ENCODE results near the gene HEPHL1. TPM values are rescaled to one million over a fixed set of nuclear protein-coding genes. Genes with fewer than 3 reads are reported as not detected.

Gene HEPHL1
- total RNA-seq, 4 donors from 2014 or later, result under 0.01 to 103 (median 6.6) TPM

GRCh38 chr11:94043241-94043640, 22.1 kb downstream of the HEPHL1 start:
- H3K36me3 ChIP-seq, result no peaks in the 10 kb centered on the region
- H3K9me3 ChIP-seq, result no peaks in the 10 kb centered on the region
- WGBS, 2 donors, result 66 to 82% methylated on average over 3 of the region's 3 CpGs
- TF ChIP-seq CTCF (IDR thresholded peaks at IDR 0.05), result no peak
- TF ChIP-seq POLR2A (IDR thresholded peaks at IDR 0.05), result no peak
- no peak overlapping the region for H3K4me3 ChIP-seq
- H3K27me3 ChIP-seq, result peaks cover 0 to 12% (median 0%) of the 10 kb centered on the region in 4 donors
- DNase-seq, result no peak
- intact Hi-C loops (cut with DNase I), result no loop called here
- peaks cover 0 to 8% (median 3%) of the 10 kb centered on the region in 3 donors for H3K4me1 ChIP-seq
- H3K27ac ChIP-seq, result no peak overlapping the region

GRCh38 chr11:94046796-94047195, 25.6 kb downstream of the HEPHL1 start:
- H3K36me3 ChIP-seq, result no peaks in the 10 kb centered on the region
- no peak overlapping the region for H3K27ac ChIP-seq
- DNase-seq, result no peak
- H3K9me3 ChIP-seq, result no peaks in the 10 kb centered on the region
- H3K4me1 ChIP-seq, result peaks cover 0 to 8% (median 3%) of the 10 kb centered on the region in 3 donors
- no peak overlapping the region for H3K4me3 ChIP-seq
- peaks cover 0 to 18% (median 0%) of the 10 kb centered on the region in 4 donors for H3K27me3 ChIP-seq
- TF ChIP-seq CTCF (IDR thresholded peaks at IDR 0.05), result no peak
- TF ChIP-seq POLR2A (IDR thresholded peaks at IDR 0.05), result no peak
- 22 to 63% methylated on average over 1 of the region's 1 CpG for WGBS, 2 donors
- intact Hi-C loops (cut with DNase I), result no loop called here

- WGBS, 2 donors, result 74 to 95% methylated on average over 2 of the region's 2 CpGs
- TF ChIP-seq POLR2A (IDR thresholded peaks at IDR 0.05), result no peak
- TF ChIP-seq CTCF (IDR thresholded peaks at IDR 0.05), result no peak
- no peaks in the 10 kb centered on the region for H3K9me3 ChIP-seq
- no peak for DNase-seq
- intact Hi-C loops (cut with DNase I), result no loop called here
- no peaks in the 10 kb centered on the region for H3K36me3 ChIP-seq
- no peak overlapping the region for H3K4me3 ChIP-seq
- no peak overlapping the region for H3K27ac ChIP-seq
- H3K27me3 ChIP-seq, result peaks cover 0 to 18% (median 0%) of the 10 kb centered on the region in 4 donors
- H3K4me1 ChIP-seq, result peaks cover 0 to 8% (median 3%) of the 10 kb centered on the region in 3 donors
Observed at GRCh38 chr11:94048032-94048709, 27.0 kb downstream of the HEPHL1 start.

GRCh38 chr11:94049351-94049750, 28.2 kb downstream of the HEPHL1 start:
- Histone ChIP-seq H3K27ac (no peak overlapping the region), H3K4me3 (no peak overlapping the region), H3K36me3 (no peaks in the 10 kb centered on the region), H3K9me3 (no peaks in the 10 kb centered on the region), H3K4me1 (peaks cover 0 to 8% (median 3%) of the 10 kb centered on the region in 3 donors), H3K27me3 (peaks cover 0 to 10% (median 0%) of the 10 kb centered on the region in 4 donors)
- DNase-seq, result no peak
- 75 to 88% methylated on average over 1 of the region's 1 CpG for WGBS, 2 donors
- intact Hi-C loops (cut with DNase I), result no loop called here
- no peak for TF ChIP-seq CTCF (IDR thresholded peaks at IDR 0.05)
- no peak for TF ChIP-seq POLR2A (IDR thresholded peaks at IDR 0.05)

GRCh38 chr11:94058630-94059029, 37.5 kb downstream of the HEPHL1 start:
- intact Hi-C loops (cut with DNase I), result no loop called here
- TF ChIP-seq CTCF (IDR thresholded peaks at IDR 0.05) (no peak), POLR2A (IDR thresholded peaks at IDR 0.05) (no peak)
- 76 to 96% methylated on average over 1 of the region's 1 CpG for WGBS, 2 donors

More at GRCh38 chr11:94058630-94059029, 37.5 kb downstream of the HEPHL1 start:
- Histone ChIP-seq H3K9me3 (no peaks in the 10 kb centered on the region), H3K4me3 (no peak overlapping the region), H3K4me1 (no peaks in the 10 kb centered on the region), H3K27ac (no peak overlapping the region), H3K36me3 (no peaks in the 10 kb centered on the region), H3K27me3 (peaks cover 0 to 20% (median 0%) of the 10 kb centered on the region in 4 donors)
- no peak for DNase-seq
